Activated T-cell treated with anti-CD3 and anti-CD28 coated beads, Interleukin-2, amount 50 U/mL, for 24 hours (primary cell): ENCODE data around the gene RPS21.

ENCODE experiments used
- DNase-seq: peaks from one replicate; pipeline ENCODE4 v3.0.0-alpha.2; 2020
- H3K27ac Mint-ChIP-seq: 2 replicates; pipeline ENCODE4 v1.8.0; 2020; ENCODE audit warnings: mild to moderate bottlenecking, mixed read lengths
- H3K27me3 Mint-ChIP-seq: 2 replicates; pipeline ENCODE4 v1.8.0; 2020; ENCODE audit warnings: mixed read lengths
- H3K36me3 Mint-ChIP-seq: 2 replicates; pipeline ENCODE4 v1.8.0; 2020; ENCODE audit warnings: low read depth, mixed read lengths
- H3K4me1 Mint-ChIP-seq: 2 replicates; pipeline ENCODE4 v1.8.0; 2020; ENCODE audit warnings: low read depth, mixed read lengths
- H3K4me3 Mint-ChIP-seq: 2 replicates; pipeline ENCODE4 v1.8.0; 2020; ENCODE audit warnings: mild to moderate bottlenecking, moderate library complexity, mixed read lengths
- H3K9me3 Mint-ChIP-seq: 2 replicates; pipeline ENCODE4 v1.8.0; 2020; ENCODE audit warnings: mixed read lengths

RPS21 gene

GRCh38 chr20:62358171-62359042 is 28.5 kb upstream of the RPS21 start:
- H3K27me3 Mint-ChIP-seq, result peaks cover 11% of the 10 kb centered on the region
- H3K36me3 Mint-ChIP-seq, result no peaks in the 10 kb centered on the region
- DNase-seq, result no peak
- no peaks in the 10 kb centered on the region for H3K9me3 Mint-ChIP-seq
- H3K27ac Mint-ChIP-seq, result no peak overlapping the region
- no peak overlapping the region for H3K4me3 Mint-ChIP-seq
- no peaks in the 10 kb centered on the region for H3K4me1 Mint-ChIP-seq

- DNase-seq, result no peak
- Mint-ChIP-seq H3K36me3 (no peaks in the 10 kb centered on the region), H3K27ac (no peak overlapping the region), H3K27me3 (peaks cover 18% of the 10 kb centered on the region), H3K4me3 (no peak overlapping the region), H3K9me3 (no peaks in the 10 kb centered on the region), H3K4me1 (no peaks in the 10 kb centered on the region)
Measured at GRCh38 chr20:62359043-62359490, 27.8 kb upstream of the RPS21 start.

- Mint-ChIP-seq H3K36me3 (no peaks in the 10 kb centered on the region), H3K9me3 (no peaks in the 10 kb centered on the region), H3K4me1 (no peaks in the 10 kb centered on the region), H3K27me3 (peaks cover 22% of the 10 kb centered on the region), H3K4me3 (no peak overlapping the region), H3K27ac (no peak overlapping the region)
- DNase-seq, result no peak
Measured at GRCh38 chr20:62359491-62360121, 27.3 kb upstream of the RPS21 start.

DNA sequence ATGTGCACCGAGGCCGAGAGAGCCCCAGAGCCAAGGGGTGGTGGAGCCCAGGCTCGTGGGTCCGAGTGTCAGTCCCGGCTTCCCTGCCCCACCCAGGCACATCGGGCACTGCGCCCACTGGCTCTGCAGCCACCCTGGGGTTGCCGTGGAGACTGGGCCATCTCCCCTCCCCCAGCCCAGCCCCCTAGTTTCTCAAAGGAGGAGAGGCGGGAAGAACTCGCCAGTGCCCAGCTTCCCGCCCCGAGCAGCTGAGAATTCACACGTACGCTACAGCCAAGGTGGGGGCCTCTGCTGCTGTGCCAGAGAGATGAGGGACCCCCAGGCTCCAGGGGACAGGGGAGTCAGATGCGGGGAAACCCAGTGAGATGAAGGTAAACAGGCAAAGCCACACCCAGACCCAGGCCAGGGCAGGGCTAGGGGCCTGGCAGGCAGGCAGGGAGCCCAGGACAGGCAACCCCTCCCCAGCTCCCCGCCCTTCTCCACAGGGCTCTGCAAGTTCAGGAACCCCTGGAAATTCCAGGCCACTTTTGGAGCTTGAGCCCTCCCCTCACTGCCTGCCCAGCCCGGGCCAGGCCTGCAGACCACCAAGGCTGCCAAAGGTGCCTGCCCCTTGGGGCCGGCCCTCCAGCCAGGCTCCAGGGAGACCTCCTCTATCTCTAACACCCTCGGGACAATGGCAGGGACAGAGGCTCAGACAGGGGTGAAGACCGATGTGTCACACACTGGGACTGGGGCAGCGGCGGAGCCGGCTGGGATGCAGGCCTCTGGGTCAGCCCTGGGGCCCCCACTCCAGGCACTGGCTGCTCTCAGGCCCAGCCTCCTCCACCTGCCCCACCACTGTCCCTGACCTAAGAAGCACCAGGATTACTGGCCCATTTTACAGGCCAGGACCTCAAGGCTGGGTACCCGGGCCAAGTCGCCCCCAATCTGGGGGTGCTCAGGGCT is 25.8 kb upstream of the RPS21 start:
- H3K4me1 Mint-ChIP-seq, result no peaks in the 10 kb centered on the region
- no peak overlapping the region for H3K4me3 Mint-ChIP-seq
- H3K27me3 Mint-ChIP-seq, result peaks cover 33% of the 10 kb centered on the region
- DNase-seq, result no peak
- no peaks in the 10 kb centered on the region for H3K9me3 Mint-ChIP-seq
- H3K36me3 Mint-ChIP-seq, result no peaks in the 10 kb centered on the region
- no peak overlapping the region for H3K27ac Mint-ChIP-seq

- no peaks in the 10 kb centered on the region for H3K4me1 Mint-ChIP-seq
Measured at GRCh38 chr20:62361799-62362589, 24.9 kb upstream of the RPS21 start.

GRCh38 chr20:62362590-62362940 is 24.3 kb upstream of the RPS21 start:
- Mint-ChIP-seq H3K36me3 (no peaks in the 10 kb centered on the region), H3K9me3 (no peaks in the 10 kb centered on the region), H3K4me1 (peaks cover under 1% of the 10 kb centered on the region), H3K4me3 (no peak overlapping the region), H3K27me3 (peaks cover 33% of the 10 kb centered on the region), H3K27ac (no peak overlapping the region)
- DNase-seq, result no peak

More at GRCh38 chr20:62361799-62362589, 24.9 kb upstream of the RPS21 start:
- Mint-ChIP-seq H3K36me3 (no peaks in the 10 kb centered on the region), H3K4me3 (no peak overlapping the region), H3K9me3 (no peaks in the 10 kb centered on the region), H3K27me3 (peaks cover 32% of the 10 kb centered on the region), H3K27ac (no peak overlapping the region)
- DNase-seq, result no peak

DNA sequence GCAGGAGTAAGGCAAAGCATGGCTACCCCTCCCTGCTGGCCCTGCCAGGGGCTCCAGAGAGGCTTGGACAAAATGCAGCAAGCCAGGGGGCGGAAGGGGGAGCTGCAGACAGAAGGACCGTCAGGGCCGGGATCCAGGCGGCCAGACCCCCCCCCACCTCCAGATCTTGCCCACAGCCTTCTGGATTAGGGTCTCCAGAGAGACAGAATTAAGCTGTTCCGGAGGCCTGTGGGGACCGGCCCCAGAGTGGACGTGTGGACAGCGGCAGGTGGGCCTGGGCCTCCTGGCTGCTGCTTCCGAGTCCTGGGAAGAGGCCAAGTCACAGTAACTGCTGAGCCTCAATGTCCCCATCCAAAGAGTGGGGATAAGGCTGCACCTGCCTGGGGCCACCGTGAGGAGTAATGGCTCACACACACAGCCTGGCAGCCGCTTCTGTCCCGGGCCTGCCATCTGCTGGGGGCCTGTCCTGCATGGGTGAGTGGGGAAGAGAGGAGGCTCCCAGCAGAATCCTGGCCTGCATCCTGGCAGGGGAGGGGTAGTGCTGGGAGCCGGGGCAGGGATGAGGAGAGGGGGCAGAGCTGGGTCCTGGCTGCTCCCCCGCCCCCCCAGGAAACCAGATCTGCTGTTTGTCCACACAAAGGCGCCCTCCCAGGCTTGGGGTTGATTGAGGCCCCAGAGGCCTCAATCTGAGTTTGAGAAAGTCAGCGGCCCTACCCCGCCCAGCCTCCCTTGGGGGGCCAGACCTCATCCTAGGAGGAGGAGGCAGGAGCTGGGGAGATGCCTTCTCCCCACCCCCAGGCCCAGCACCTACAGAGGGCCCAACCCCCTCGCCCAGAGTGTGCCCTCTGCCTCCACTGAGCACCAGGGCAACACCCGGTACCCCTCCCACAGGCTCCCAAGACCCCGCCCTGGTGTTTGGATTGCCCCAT is 23.6 kb upstream of the RPS21 start:
- no peaks in the 10 kb centered on the region for H3K36me3 Mint-ChIP-seq
- no peak overlapping the region for H3K27ac Mint-ChIP-seq

GRCh38 chr20:62363920-62364851 is 22.7 kb upstream of the RPS21 start:
- no peaks in the 10 kb centered on the region for H3K36me3 Mint-ChIP-seq
- no peaks in the 10 kb centered on the region for H3K9me3 Mint-ChIP-seq
- peaks cover 9% of the 10 kb centered on the region for H3K4me1 Mint-ChIP-seq
- H3K4me3 Mint-ChIP-seq, result no peak overlapping the region
- no peak for DNase-seq
- H3K27me3 Mint-ChIP-seq, result peaks cover 48% of the 10 kb centered on the region
- H3K27ac Mint-ChIP-seq, result no peak overlapping the region

More for the DNA sequence above, 23.6 kb upstream of the RPS21 start:
- Mint-ChIP-seq H3K9me3 (no peaks in the 10 kb centered on the region), H3K4me1 (peaks cover 4% of the 10 kb centered on the region), H3K27me3 (peaks cover 39% of the 10 kb centered on the region), H3K4me3 (no peak overlapping the region)
- no peak for DNase-seq

DNA sequence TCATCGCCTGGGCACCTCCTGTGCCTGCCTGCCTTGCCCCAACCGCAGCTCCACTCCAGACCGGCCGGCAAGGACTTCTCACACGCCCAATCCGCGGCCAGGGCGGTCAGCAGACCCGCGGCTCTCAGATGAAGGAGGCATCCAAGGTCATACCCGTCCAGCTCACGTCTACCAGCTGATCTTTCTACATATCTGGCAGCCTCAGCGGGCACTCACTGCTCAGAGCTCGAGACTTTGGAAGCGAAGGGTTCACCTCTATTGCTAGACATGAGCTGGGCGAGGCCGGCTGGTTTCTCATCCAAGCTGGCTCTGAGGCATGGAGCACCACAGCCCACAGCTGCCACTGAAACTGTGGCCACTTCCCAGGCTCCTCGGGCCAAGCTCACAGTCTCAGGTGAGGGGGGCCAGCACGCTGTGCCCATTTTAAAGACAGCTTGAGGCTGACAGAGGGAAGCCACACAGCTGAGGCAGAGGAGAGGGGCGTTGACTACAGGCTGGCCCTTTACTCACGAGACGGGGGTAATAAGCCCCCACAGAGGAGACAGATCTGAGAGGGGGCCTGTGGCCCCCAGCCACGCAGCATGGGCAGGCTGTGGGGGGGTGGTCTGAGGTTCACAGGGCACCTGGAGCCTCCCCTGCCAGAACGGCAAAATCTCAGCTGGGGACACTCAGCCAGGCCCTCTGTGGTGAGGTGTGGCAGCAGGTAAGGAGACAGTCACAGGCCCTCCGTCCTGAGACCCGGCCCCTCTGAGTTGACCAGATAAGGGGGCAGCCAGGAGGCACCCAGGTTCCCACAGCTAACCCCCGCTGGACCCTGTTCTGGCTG is 21.8 kb upstream of the RPS21 start:
- Mint-ChIP-seq H3K27ac (no peak overlapping the region), H3K4me1 (peaks cover 14% of the 10 kb centered on the region), H3K9me3 (no peaks in the 10 kb centered on the region), H3K4me3 (peak overlapping the region; percentile 35), H3K36me3 (no peaks in the 10 kb centered on the region), H3K27me3 (peaks cover 52% of the 10 kb centered on the region)
- DNase-seq, result no peak

DNA sequence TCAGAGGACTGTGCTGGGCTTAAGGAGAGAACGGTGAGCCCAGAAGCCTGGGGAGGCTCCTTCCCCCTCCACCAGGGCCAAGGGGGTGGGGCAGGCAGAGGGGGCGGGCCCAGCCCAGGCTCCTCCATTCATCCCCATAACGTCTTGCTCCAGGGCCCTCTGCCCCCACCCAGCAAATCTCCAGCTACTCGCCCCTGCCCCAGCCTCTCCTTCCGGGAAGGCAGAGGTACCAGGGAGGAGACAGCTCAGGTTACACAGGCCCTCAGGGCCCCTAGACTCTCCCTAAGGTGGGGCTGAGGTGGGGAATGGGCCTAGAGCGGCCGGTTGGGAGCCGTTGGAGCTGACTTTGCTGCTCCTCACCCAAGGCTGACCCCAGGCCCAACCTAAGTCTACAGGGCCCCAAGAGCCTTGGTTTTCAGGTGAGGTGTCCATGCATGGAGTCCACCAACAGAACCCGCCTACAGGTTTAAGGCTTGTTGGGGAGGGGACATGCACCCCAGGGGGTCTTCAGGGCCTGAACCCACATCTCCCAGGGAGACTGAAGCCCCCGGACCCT is 21.0 kb upstream of the RPS21 start:
- no peaks in the 10 kb centered on the region for H3K36me3 Mint-ChIP-seq
- DNase-seq, result no peak
- no peaks in the 10 kb centered on the region for H3K9me3 Mint-ChIP-seq
- H3K4me3 Mint-ChIP-seq, result no peak overlapping the region
- no peak overlapping the region for H3K27ac Mint-ChIP-seq
- peaks cover 52% of the 10 kb centered on the region for H3K27me3 Mint-ChIP-seq
- H3K4me1 Mint-ChIP-seq, result peaks cover 14% of the 10 kb centered on the region

GRCh38 chr20:62366370-62367135 is 20.4 kb upstream of the RPS21 start:
- no peak for DNase-seq
- peaks cover 14% of the 10 kb centered on the region for H3K4me1 Mint-ChIP-seq
- H3K36me3 Mint-ChIP-seq, result no peaks in the 10 kb centered on the region
- no peak overlapping the region for H3K4me3 Mint-ChIP-seq
- H3K27me3 Mint-ChIP-seq, result peaks cover 52% of the 10 kb centered on the region
- no peak overlapping the region for H3K27ac Mint-ChIP-seq
- H3K9me3 Mint-ChIP-seq, result no peaks in the 10 kb centered on the region
